LNCaP clone FGC (cell line): ENCODE measurements around the gene DLGAP3.

Experiments
- DNase-seq: peaks from one replicate; pipeline ENCODE4 v3.0.0-alpha.2; 2011; ENCODE audit warnings: low read depth
- H3K4me3 ChIP-seq: 2 replicates; pipeline ENCODE4 v1.5.1; 2011; ENCODE audit warnings: mild to moderate bottlenecking, low read depth, low read length, control low read depth
- TF ChIP-seq, protein P1 (sequence below): IDR thresholded peaks from 2 replicates; pipeline ENCODE4 v1.5.1; 2012; ENCODE audit warnings: mild to moderate bottlenecking; ENCODE audit not compliant: control insufficient read depth, insufficient read depth; ENCODE audit errors: extremely low read depth

Gene DLGAP3

DNA sequence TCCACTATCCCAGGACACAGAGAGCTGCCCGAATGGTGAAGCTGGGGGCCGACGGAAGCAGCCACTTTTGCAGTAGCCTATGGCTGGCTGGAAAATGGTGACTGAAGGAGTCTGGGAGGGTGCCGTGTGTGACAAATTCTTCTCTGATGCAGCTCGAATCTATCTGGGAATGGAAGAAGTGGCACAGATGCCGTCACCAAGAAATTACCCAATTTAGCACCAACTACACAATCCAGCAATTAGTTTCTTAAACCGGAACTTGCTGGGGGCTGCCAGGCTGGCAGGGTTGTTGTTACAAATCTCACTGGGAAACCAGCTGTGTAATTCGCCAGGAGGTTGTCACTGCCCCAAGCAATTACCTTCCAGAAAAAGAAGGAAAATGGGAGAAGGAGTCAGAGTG lies 18.0 kb downstream of the DLGAP3 start:
- DNase-seq: no peak
- no peak overlapping the region for H3K4me3 ChIP-seq
- TF ChIP-seq, protein P1, sequence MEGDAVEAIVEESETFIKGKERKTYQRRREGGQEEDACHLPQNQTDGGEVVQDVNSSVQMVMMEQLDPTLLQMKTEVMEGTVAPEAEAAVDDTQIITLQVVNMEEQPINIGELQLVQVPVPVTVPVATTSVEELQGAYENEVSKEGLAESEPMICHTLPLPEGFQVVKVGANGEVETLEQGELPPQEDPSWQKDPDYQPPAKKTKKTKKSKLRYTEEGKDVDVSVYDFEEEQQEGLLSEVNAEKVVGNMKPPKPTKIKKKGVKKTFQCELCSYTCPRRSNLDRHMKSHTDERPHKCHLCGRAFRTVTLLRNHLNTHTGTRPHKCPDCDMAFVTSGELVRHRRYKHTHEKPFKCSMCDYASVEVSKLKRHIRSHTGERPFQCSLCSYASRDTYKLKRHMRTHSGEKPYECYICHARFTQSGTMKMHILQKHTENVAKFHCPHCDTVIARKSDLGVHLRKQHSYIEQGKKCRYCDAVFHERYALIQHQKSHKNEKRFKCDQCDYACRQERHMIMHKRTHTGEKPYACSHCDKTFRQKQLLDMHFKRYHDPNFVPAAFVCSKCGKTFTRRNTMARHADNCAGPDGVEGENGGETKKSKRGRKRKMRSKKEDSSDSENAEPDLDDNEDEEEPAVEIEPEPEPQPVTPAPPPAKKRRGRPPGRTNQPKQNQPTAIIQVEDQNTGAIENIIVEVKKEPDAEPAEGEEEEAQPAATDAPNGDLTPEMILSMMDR: no peak

GRCh38 chr1:34910425-34910824 lies 19.0 kb downstream of the DLGAP3 start:
- TF ChIP-seq, protein P1: no peak
- no peak for DNase-seq
- no peak overlapping the region for H3K4me3 ChIP-seq

- no peak overlapping the region for H3K4me3 ChIP-seq
- TF ChIP-seq, protein P1: no peak
- DNase-seq: no peak
Measured at GRCh38 chr1:34908369-34908768, 21.1 kb downstream of the DLGAP3 start.

GRCh38 chr1:34907487-34908090 lies 21.9 kb downstream of the DLGAP3 start:
- no peak for DNase-seq
- TF ChIP-seq, protein P1: no peak
- no peak overlapping the region for H3K4me3 ChIP-seq

GRCh38 chr1:34906756-34907155 lies 22.7 kb downstream of the DLGAP3 start:
- TF ChIP-seq, protein P1: no peak
- H3K4me3 ChIP-seq: no peak overlapping the region
- no peak for DNase-seq

DNA sequence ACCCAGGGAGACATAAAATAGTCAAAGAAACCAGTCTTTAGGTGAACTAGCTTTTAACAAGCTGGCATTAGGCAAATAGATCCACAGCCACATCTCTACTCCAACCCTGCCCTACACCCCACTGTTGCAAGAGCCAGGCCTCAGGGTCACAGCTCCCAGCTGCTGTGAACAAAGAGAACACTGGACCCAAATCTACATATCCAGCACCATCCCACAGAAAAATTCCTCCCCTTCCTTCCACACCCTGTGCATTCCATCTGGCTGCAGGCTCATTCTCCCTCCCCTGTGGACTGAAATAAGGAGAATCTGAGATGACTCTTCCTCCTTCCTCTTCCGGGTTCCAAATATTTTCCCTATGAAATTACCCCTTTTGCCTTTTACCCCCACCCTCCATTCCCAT lies 23.2 kb downstream of the DLGAP3 start:
- no peak overlapping the region for H3K4me3 ChIP-seq
- TF ChIP-seq, protein P1: no peak
- no peak for DNase-seq

DNA sequence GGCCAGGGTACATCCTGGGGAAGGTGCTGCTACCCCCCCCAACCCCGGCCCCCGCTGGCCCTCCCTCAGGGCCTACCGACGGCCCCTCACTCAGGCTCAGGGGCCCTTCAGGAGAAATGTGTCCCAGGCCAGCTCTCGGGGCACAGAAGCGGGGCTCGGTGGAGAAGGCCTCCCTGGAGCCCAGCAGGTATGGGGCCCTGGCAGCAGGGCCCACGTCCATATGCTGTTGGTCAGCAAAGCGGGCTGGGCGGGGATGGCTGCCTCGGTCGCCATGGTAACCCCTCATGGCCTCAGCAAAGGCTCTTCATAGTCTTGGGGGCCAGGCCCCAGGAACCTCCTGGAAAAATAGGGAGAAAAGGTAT lies 24.4 kb downstream of the DLGAP3 start:
- TF ChIP-seq, protein P1: no peak
- no peak for DNase-seq
- no peak overlapping the region for H3K4me3 ChIP-seq
